HUES6 (cell line): ENCODE data around the gene GNPAT.
"Not testable (repeated sequence)": the region's sequence is repeated elsewhere in the genome, so short reads cannot be mapped to it uniquely, and the experiment has no call there.

ENCODE experiments used
- H3K27ac ChIP-seq: 2 replicates; pipeline ENCODE4 v1.7.0; 2013; ENCODE audit warnings: low read depth, mild to moderate bottlenecking, low read length, inconsistent platforms
- H3K27me3 ChIP-seq: 2 replicates; pipeline ENCODE4 v1.6.1; 2013; ENCODE audit warnings: low read length; ENCODE audit not compliant: control insufficient read depth, insufficient read depth
- H3K36me3 ChIP-seq: 2 replicates; pipeline ENCODE4 v1.6.1; 2013; ENCODE audit warnings: low read length; ENCODE audit not compliant: control insufficient read depth, insufficient read depth
- H3K4me1 ChIP-seq: 2 replicates; pipeline ENCODE4 v1.6.1; 2013; ENCODE audit warnings: low read length; ENCODE audit not compliant: control insufficient read depth, insufficient read depth
- H3K4me3 ChIP-seq: 2 replicates; pipeline ENCODE4 v1.5.1; 2013; ENCODE audit warnings: low read depth, low read length
- H3K9ac ChIP-seq: one replicate; pipeline ENCODE4 v1.6.1; 2013; ENCODE audit warnings: mild to moderate bottlenecking, low read length
- H3K9me3 ChIP-seq: 2 replicates; pipeline ENCODE4 v1.6.1; 2013; ENCODE audit warnings: low read depth, low read length; ENCODE audit not compliant: control insufficient read depth, insufficient read depth

The GNPAT gene

GRCh38 chr1:231201979-231202633 lies 38.9 kb upstream of the GNPAT start:
- Histone ChIP-seq H3K27ac (no peak overlapping the region), H3K36me3 (no peaks in the 10 kb centered on the region), H3K4me3 (no peak overlapping the region), H3K9ac (no peak overlapping the region), H3K4me1 (no peaks in the 10 kb centered on the region), H3K9me3 (no peaks in the 10 kb centered on the region), H3K27me3 (peaks cover 92% of the 10 kb centered on the region)

- Histone ChIP-seq H3K9me3 (no peaks in the 10 kb centered on the region), H3K4me1 (no peaks in the 10 kb centered on the region), H3K9ac (no peak overlapping the region), H3K27ac (no peak overlapping the region), H3K36me3 (no peaks in the 10 kb centered on the region), H3K4me3 (no peak overlapping the region), H3K27me3 (peaks cover 93% of the 10 kb centered on the region)
Measured at GRCh38 chr1:231203259-231204057, 37.6 kb upstream of the GNPAT start.

GRCh38 chr1:231206856-231207255 lies 34.2 kb upstream of the GNPAT start:
- no peaks in the 10 kb centered on the region for H3K36me3 ChIP-seq
- no peak overlapping the region for H3K27ac ChIP-seq
- H3K4me1 ChIP-seq: peaks cover 2% of the 10 kb centered on the region; the same call in 1 of the 2 replicates
- no peaks in the 10 kb centered on the region for H3K9me3 ChIP-seq
- no peak overlapping the region for H3K4me3 ChIP-seq
- peaks cover 92% of the 10 kb centered on the region for H3K27me3 ChIP-seq
- no peak overlapping the region for H3K9ac ChIP-seq

GRCh38 chr1:231207437-231207836 lies 33.6 kb upstream of the GNPAT start:
- no peaks in the 10 kb centered on the region for H3K9me3 ChIP-seq

GRCh38 chr1:231208980-231209379 lies 32.0 kb upstream of the GNPAT start:
- Histone ChIP-seq H3K36me3 (no peaks in the 10 kb centered on the region), H3K27me3 (peaks cover 92% of the 10 kb centered on the region), H3K4me1 (peaks cover 8% of the 10 kb centered on the region), H3K9me3 (no peaks in the 10 kb centered on the region), H3K9ac (no peak overlapping the region), H3K27ac (no peak overlapping the region), H3K4me3 (no peak overlapping the region)

More at GRCh38 chr1:231207437-231207836, 33.6 kb upstream of the GNPAT start:
- Histone ChIP-seq H3K36me3 (no peaks in the 10 kb centered on the region), H3K27me3 (peaks cover 92% of the 10 kb centered on the region), H3K4me3 (no peak overlapping the region), H3K9ac (no peak overlapping the region), H3K27ac (no peak overlapping the region), H3K4me1 (peaks cover 4% of the 10 kb centered on the region)

GRCh38 chr1:231209531-231209930 lies 31.5 kb upstream of the GNPAT start:
- Histone ChIP-seq H3K9ac (no peak overlapping the region), H3K4me3 (no peak overlapping the region), H3K4me1 (peaks cover 8% of the 10 kb centered on the region), H3K36me3 (no peaks in the 10 kb centered on the region), H3K27me3 (peaks cover 92% of the 10 kb centered on the region), H3K9me3 (no peaks in the 10 kb centered on the region), H3K27ac (no peak overlapping the region)

GRCh38 chr1:231210126-231210525 lies 30.9 kb upstream of the GNPAT start:
- Histone ChIP-seq H3K9ac (no peak overlapping the region), H3K27me3 (peaks cover 92% of the 10 kb centered on the region), H3K4me3 (no peak overlapping the region), H3K36me3 (no peaks in the 10 kb centered on the region), H3K9me3 (no peaks in the 10 kb centered on the region), H3K4me1 (peaks cover 8% of the 10 kb centered on the region), H3K27ac (no peak overlapping the region)

- Histone ChIP-seq H3K36me3 (no peaks in the 10 kb centered on the region), H3K9me3 (no peaks in the 10 kb centered on the region), H3K4me3 (peak overlapping the region; percentile 43), H3K27me3 (peaks cover 94% of the 10 kb centered on the region), H3K27ac (no peak overlapping the region), H3K9ac (no peak overlapping the region), H3K4me1 (peaks cover 10% of the 10 kb centered on the region)
Measured at GRCh38 chr1:231211005-231211857, 29.8 kb upstream of the GNPAT start.

GRCh38 chr1:231212301-231212700 lies 28.7 kb upstream of the GNPAT start:
- not testable (repeated sequence) for H3K36me3 ChIP-seq, H3K9me3 ChIP-seq, H3K4me3 ChIP-seq, H3K9ac ChIP-seq, H3K27ac ChIP-seq
- Histone ChIP-seq H3K27me3 (peaks cover 94% of the 10 kb centered on the region), H3K4me1 (peaks cover 10% of the 10 kb centered on the region)

GRCh38 chr1:231213831-231214573 lies 27.0 kb upstream of the GNPAT start:
- Histone ChIP-seq H3K4me1 (peaks cover 10% of the 10 kb centered on the region), H3K9me3 (no peaks in the 10 kb centered on the region), H3K4me3 (no peak overlapping the region), H3K27me3 (peaks cover 97% of the 10 kb centered on the region), H3K9ac (no peak overlapping the region), H3K27ac (no peak overlapping the region), H3K36me3 (no peaks in the 10 kb centered on the region)
